DND-41 (cell line): Measurements from ENCODE around the gene TMEM63B.
"Not testable (repeated sequence)": the region's sequence is repeated elsewhere in the genome, so short reads cannot be mapped to it uniquely, and the experiment has no call there.

Experiments used
- EZH2 ChIP-seq: IDR thresholded peaks from 3 replicates; pipeline ENCODE4 v1.6.1; 2012; ENCODE audit warnings: borderline replicate concordance, low read depth, mild to moderate bottlenecking, moderate library complexity, low read length, inconsistent platforms; ENCODE audit not compliant: severe bottlenecking
- TF ChIP-seq, protein P1 (sequence below): IDR thresholded peaks from 2 replicates; pipeline ENCODE4 v1.5.1; 2012; ENCODE audit warnings: borderline replicate concordance, low read length, moderate library complexity, mild to moderate bottlenecking; ENCODE audit not compliant: poor library complexity, severe bottlenecking; ENCODE audit errors: extremely low read depth

DNA sequence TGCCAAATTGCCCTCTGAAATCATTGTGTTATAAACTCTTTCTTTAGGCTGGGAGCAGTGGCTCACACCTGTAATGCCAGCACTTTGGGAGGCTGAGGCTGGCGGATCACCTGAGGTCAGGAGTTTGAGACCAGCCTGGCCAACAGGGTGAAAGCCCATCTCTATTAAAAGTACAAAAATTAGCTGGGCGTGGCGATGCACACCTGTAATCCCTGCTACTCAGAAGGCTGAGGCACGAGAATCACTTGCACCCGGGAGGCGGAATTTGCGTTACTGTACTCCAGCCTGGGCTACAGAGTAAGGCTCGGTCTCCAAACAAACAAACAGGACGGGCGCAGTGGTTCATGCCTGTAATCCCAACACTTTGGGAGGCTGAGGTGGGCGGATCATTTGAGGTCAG, 69.0 kb downstream of the TMEM63B start:
- TF ChIP-seq, protein P1, sequence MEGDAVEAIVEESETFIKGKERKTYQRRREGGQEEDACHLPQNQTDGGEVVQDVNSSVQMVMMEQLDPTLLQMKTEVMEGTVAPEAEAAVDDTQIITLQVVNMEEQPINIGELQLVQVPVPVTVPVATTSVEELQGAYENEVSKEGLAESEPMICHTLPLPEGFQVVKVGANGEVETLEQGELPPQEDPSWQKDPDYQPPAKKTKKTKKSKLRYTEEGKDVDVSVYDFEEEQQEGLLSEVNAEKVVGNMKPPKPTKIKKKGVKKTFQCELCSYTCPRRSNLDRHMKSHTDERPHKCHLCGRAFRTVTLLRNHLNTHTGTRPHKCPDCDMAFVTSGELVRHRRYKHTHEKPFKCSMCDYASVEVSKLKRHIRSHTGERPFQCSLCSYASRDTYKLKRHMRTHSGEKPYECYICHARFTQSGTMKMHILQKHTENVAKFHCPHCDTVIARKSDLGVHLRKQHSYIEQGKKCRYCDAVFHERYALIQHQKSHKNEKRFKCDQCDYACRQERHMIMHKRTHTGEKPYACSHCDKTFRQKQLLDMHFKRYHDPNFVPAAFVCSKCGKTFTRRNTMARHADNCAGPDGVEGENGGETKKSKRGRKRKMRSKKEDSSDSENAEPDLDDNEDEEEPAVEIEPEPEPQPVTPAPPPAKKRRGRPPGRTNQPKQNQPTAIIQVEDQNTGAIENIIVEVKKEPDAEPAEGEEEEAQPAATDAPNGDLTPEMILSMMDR: not testable (repeated sequence)
- not testable (repeated sequence) for TF ChIP-seq EZH2
